H7 (cell line): ENCODE measurements around the gene DAND5. TPM values are rescaled to one million over a fixed set of nuclear protein-coding genes. Genes with fewer than 3 reads are reported as not detected.
"Not testable (repeated sequence)": the region's sequence is repeated elsewhere in the genome, so short reads cannot be mapped to it uniquely, and the experiment has no call there.

ENCODE experiments used
- DNase-seq: peaks from one replicate; pipeline ENCODE4 v3.0.0; 2012
- H3K27me3 ChIP-seq: 2 replicates; pipeline ENCODE4 v1.6.0; 2011; ENCODE audit warnings: mild to moderate bottlenecking, low read length; ENCODE audit not compliant: control insufficient read depth, insufficient read depth
- H3K36me3 ChIP-seq: replicated peaks from 2 replicates; pipeline ENCODE4 v1.5.1; 2011; ENCODE audit warnings: low read length; ENCODE audit not compliant: control insufficient read depth, insufficient read depth
- H3K4me3 ChIP-seq: 2 replicates; pipeline ENCODE4 v1.5.1; 2011; ENCODE audit warnings: low read depth, mild to moderate bottlenecking, control low read depth, low read length, moderate library complexity; ENCODE audit not compliant: insufficient read depth
- total RNA-seq: library from RNA; depleted of rRNA; stranded (reverse); fragments of >200 nt; shearing (Covaris generic); gene quantifications from 2 replicates; pipeline ENCODE4 v1.2.3, GENCODE V29; 2014

Gene DAND5
- total RNA-seq, 1 experiment from 2014 or later = not detected

- no peaks in the 10 kb centered on the region for H3K36me3 ChIP-seq
- no peak for DNase-seq
Observed at GRCh38 chr19:12970070-12970820, 869 bp downstream of the DAND5 start.

GRCh38 chr19:12973236-12973635 lies 3.9 kb downstream of the DAND5 start:
- Histone ChIP-seq H3K27me3 (no peaks in the 10 kb centered on the region), H3K4me3 (no peak overlapping the region), H3K36me3 (no peaks in the 10 kb centered on the region)
- DNase-seq = peak; percentile 37

More at GRCh38 chr19:12970070-12970820, 869 bp downstream of the DAND5 start:
- no peak overlapping the region for H3K4me3 ChIP-seq
- H3K27me3 ChIP-seq = no peaks in the 10 kb centered on the region

GRCh38 chr19:12974301-12975220 lies 5.2 kb downstream of the DAND5 start:
- DNase-seq = peak; percentile 29
- Histone ChIP-seq H3K4me3 (no peak overlapping the region), H3K36me3 (no peaks in the 10 kb centered on the region), H3K27me3 (no peaks in the 10 kb centered on the region)

- no peaks in the 10 kb centered on the region for H3K27me3 ChIP-seq
- no peaks in the 10 kb centered on the region for H3K36me3 ChIP-seq
- no peak for DNase-seq
- no peak overlapping the region for H3K4me3 ChIP-seq
Observed at GRCh38 chr19:12975221-12975741, 5.9 kb downstream of the DAND5 start.

- not testable (repeated sequence) for H3K27me3 ChIP-seq, H3K4me3 ChIP-seq, DNase-seq, H3K36me3 ChIP-seq
Observed at GRCh38 chr19:12976109-12976508, 6.7 kb downstream of the DAND5 start.

- Histone ChIP-seq H3K36me3 (no peaks in the 10 kb centered on the region), H3K27me3 (peaks cover 11% of the 10 kb centered on the region)
Observed at GRCh38 chr19:12979974-12980373, 10.6 kb downstream of the DAND5 start.

GRCh38 chr19:12982648-12983047 lies 13.3 kb downstream of the DAND5 start:
- H3K27me3 ChIP-seq = peaks cover 19% of the 10 kb centered on the region
- no peak for DNase-seq
- no peaks in the 10 kb centered on the region for H3K36me3 ChIP-seq
- H3K4me3 ChIP-seq = no peak overlapping the region

More at GRCh38 chr19:12979974-12980373, 10.6 kb downstream of the DAND5 start:
- DNase-seq = no peak
- no peak overlapping the region for H3K4me3 ChIP-seq

GRCh38 chr19:12983091-12983490 lies 13.7 kb downstream of the DAND5 start:
- no peak for DNase-seq
- Histone ChIP-seq H3K4me3 (peak overlapping the region; percentile 18; the same call in 1 of the 2 replicates), H3K36me3 (no peaks in the 10 kb centered on the region), H3K27me3 (peaks cover 19% of the 10 kb centered on the region)

- Histone ChIP-seq H3K4me3 (peak overlapping the region; percentile 18; the same call in 1 of the 2 replicates), H3K36me3 (no peaks in the 10 kb centered on the region), H3K27me3 (peaks cover 19% of the 10 kb centered on the region)
- DNase-seq = peak; percentile 99
Observed at GRCh38 chr19:12983542-12984142, 14.3 kb downstream of the DAND5 start.

GRCh38 chr19:12984143-12984627 lies 14.8 kb downstream of the DAND5 start:
- Histone ChIP-seq H3K4me3 (no peak overlapping the region), H3K36me3 (no peaks in the 10 kb centered on the region), H3K27me3 (peaks cover 19% of the 10 kb centered on the region)
- DNase-seq = no peak

- Histone ChIP-seq H3K4me3 (no peak overlapping the region), H3K36me3 (no peaks in the 10 kb centered on the region), H3K27me3 (peaks cover 19% of the 10 kb centered on the region)
- DNase-seq = peak; percentile 59
Observed at GRCh38 chr19:12984683-12985048, 15.3 kb downstream of the DAND5 start.

GRCh38 chr19:12985049-12985776 lies 15.8 kb downstream of the DAND5 start:
- DNase-seq = peak; percentile 50
- H3K36me3 ChIP-seq = no peaks in the 10 kb centered on the region
- peaks cover 24% of the 10 kb centered on the region for H3K27me3 ChIP-seq
- no peak overlapping the region for H3K4me3 ChIP-seq

- H3K27me3 ChIP-seq = peaks cover 27% of the 10 kb centered on the region
- no peak for DNase-seq
- no peak overlapping the region for H3K4me3 ChIP-seq
- no peaks in the 10 kb centered on the region for H3K36me3 ChIP-seq
Observed at GRCh38 chr19:12986726-12987125, 17.4 kb downstream of the DAND5 start.

GRCh38 chr19:12987190-12987589 lies 17.8 kb downstream of the DAND5 start:
- no peak for DNase-seq
- Histone ChIP-seq H3K4me3 (no peak overlapping the region), H3K36me3 (no peaks in the 10 kb centered on the region), H3K27me3 (peaks cover 25% of the 10 kb centered on the region)
